ENCODE data around the gene CCNB2. TPM values are rescaled to one million over a fixed set of nuclear protein-coding genes. Genes with fewer than 3 reads are reported as not detected.

Gene CCNB2
- 22.5 and 35.7 TPM in 2 replicates for total RNA-seq

GRCh38 chr15:59104912-59105732 is at the start of gene CCNB2:
TSS of gene CCNB2 (plus strand) at chr15:59105146. CDS start at chr15:59105269, 123 bp downstream.

Small RNA genes lying within 50 kb of the gene (small RNA-seq; reads per million reads assigned to genes)
- 2.9 reads per million, percentile 87 among the genes with 10 or more reads in this experiment for gene MIR2116

Other genes starting within 250 kb of the CCNB2 start
- 46.4 and 65.9 TPM in 2 replicates for gene SLTM, start 171.5 kb upstream of the CCNB2 start, total RNA-seq
- 33.7 and 41.5 TPM in 2 replicates for gene RNF111, start 117.5 kb upstream of the CCNB2 start, total RNA-seq
- not detected in 2 replicates for gene LDHAL6B, start 101.7 kb downstream of the CCNB2 start, total RNA-seq

All from vein endothelial cell (primary cell).